Stimulated activated CD4-positive, alpha-beta T cell treated with anti-CD3 and anti-CD28 coated beads, Interleukin-4, amount 100 ng/mL, for 48 hours (primary cell): ENCODE measurements around the gene CAB39.

Experiments used
- DNase-seq, 2 donors: peaks; one replicate each; pipeline ENCODE4 v3.0.0-alpha.2; 2020; ENCODE audit warnings: low read depth in 2 of 2

The CAB39 gene

GRCh38 chr2:230757476-230757875 lies 44.8 kb downstream of the CAB39 start:
- no peak for DNase-seq

- DNase-seq = no peak
Observed at GRCh38 chr2:230758566-230759480, 46.2 kb downstream of the CAB39 start.

GRCh38 chr2:230759481-230760167 lies 47.0 kb downstream of the CAB39 start:
- no peak for DNase-seq

- no peak for DNase-seq
Observed at GRCh38 chr2:230761704-230762103, 49.1 kb downstream of the CAB39 start.

GRCh38 chr2:230762317-230762896 lies 49.8 kb downstream of the CAB39 start:
- no peak for DNase-seq

- DNase-seq = no peak
Observed at GRCh38 chr2:230764346-230764745, 51.7 kb downstream of the CAB39 start.

GRCh38 chr2:230765611-230766300 lies 53.1 kb downstream of the CAB39 start:
- DNase-seq = no peak

GRCh38 chr2:230767862-230768388 lies 55.3 kb downstream of the CAB39 start:
- no peak for DNase-seq

GRCh38 chr2:230770804-230771203 lies 58.2 kb downstream of the CAB39 start:
- DNase-seq = no peak

- DNase-seq = no peak
Observed at GRCh38 chr2:230772156-230772555, 59.5 kb downstream of the CAB39 start.

GRCh38 chr2:230773039-230773773 lies 60.6 kb downstream of the CAB39 start:
- DNase-seq = no peak

GRCh38 chr2:230774348-230774951 lies 61.8 kb downstream of the CAB39 start:
- no peak for DNase-seq

- DNase-seq = no peak
Observed at GRCh38 chr2:230775737-230776136, 63.1 kb downstream of the CAB39 start.

- no peak for DNase-seq
Observed at GRCh38 chr2:230777721-230778120, 65.1 kb downstream of the CAB39 start.

- DNase-seq = no peak
Observed at GRCh38 chr2:230778350-230779063, 65.9 kb downstream of the CAB39 start.

- DNase-seq = no peak
Observed at GRCh38 chr2:230779126-230779525, 66.5 kb downstream of the CAB39 start.

GRCh38 chr2:230779607-230780006 lies 67.0 kb downstream of the CAB39 start:
- no peak for DNase-seq

- no peak for DNase-seq
Observed at GRCh38 chr2:230781130-230781797, 68.6 kb downstream of the CAB39 start.

GRCh38 chr2:230783101-230783500 lies 70.5 kb downstream of the CAB39 start:
- no peak for DNase-seq
